ENCODE results near the gene UBR4.

Gene UBR4

GRCh38 chr1:19038732-19039131, 171.3 kb downstream of the UBR4 start:
- no peak for TF ChIP-seq CTCF (IDR thresholded peaks at IDR 0.05; ENCODE audit: low read depth, low read length, missing control alignments)
- in situ Hi-C loops (cut with HindIII; ENCODE audit: low sequenced_read_pairs) = no loop called here

DNA sequence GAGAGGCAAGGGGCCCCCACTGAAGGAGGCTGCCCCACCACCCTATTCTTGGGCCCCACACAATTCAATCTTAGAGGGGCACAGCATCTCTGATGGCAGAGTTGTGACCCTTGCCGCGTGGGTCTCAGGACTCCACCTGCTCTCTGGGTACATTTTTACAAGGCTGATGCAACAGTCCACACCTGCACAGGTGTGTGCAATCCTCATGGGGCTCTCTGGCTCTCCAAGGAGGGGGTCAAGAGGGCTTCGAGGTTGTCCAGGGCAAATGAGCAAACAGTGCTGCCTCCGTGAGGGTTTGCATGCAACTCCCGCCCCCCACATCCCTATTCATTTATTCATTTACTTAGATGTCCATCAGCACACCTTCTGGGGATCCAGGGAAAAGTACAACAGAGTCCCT, 172.0 kb downstream of the UBR4 start:
- in situ Hi-C loops (cut with HindIII; ENCODE audit: low sequenced_read_pairs) = no loop called here
- DNase-seq (ENCODE audit: low read depth) = no peak

More at GRCh38 chr1:19038732-19039131, 171.3 kb downstream of the UBR4 start:
- DNase-seq (ENCODE audit: low read depth) = no peak
- no peak overlapping the region for H3K4me3 ChIP-seq (ENCODE audit: low read depth, low read length)

GRCh38 chr1:19037659-19038058, 172.4 kb downstream of the UBR4 start:
- TF ChIP-seq CTCF (IDR thresholded peaks at IDR 0.05; ENCODE audit: low read depth, low read length, missing control alignments) = no peak
- in situ Hi-C loops (cut with HindIII; ENCODE audit: low sequenced_read_pairs) = no loop called here
- H3K4me3 ChIP-seq (ENCODE audit: low read depth, low read length) = no peak overlapping the region
- DNase-seq (ENCODE audit: low read depth) = no peak

More for the DNA sequence above, 172.0 kb downstream of the UBR4 start:
- no peak for TF ChIP-seq CTCF (IDR thresholded peaks at IDR 0.05; ENCODE audit: low read depth, low read length, missing control alignments)
- H3K4me3 ChIP-seq (ENCODE audit: low read depth, low read length) = no peak overlapping the region

GRCh38 chr1:19036813-19037605, 173.1 kb downstream of the UBR4 start:
- TF ChIP-seq CTCF (IDR thresholded peaks at IDR 0.05; ENCODE audit: low read depth, low read length, missing control alignments) = no peak
- in situ Hi-C loops (cut with HindIII; ENCODE audit: low sequenced_read_pairs) = no loop called here
- no peak overlapping the region for H3K4me3 ChIP-seq (ENCODE audit: low read depth, low read length)
- DNase-seq (ENCODE audit: low read depth) = no peak

- in situ Hi-C loops (cut with HindIII; ENCODE audit: low sequenced_read_pairs) = no loop called here
- no peak for TF ChIP-seq CTCF (IDR thresholded peaks at IDR 0.05; ENCODE audit: low read depth, low read length, missing control alignments)
These were observed 173.8 kb downstream of the UBR4 start for GRCh38 chr1:19036041-19036812.

GRCh38 chr1:19035377-19036040, 174.6 kb downstream of the UBR4 start:
- H3K4me3 ChIP-seq (ENCODE audit: low read depth, low read length) = no peak overlapping the region
- in situ Hi-C loops (cut with HindIII; ENCODE audit: low sequenced_read_pairs) = no loop called here
- no peak for DNase-seq (ENCODE audit: low read depth)

More at GRCh38 chr1:19036041-19036812, 173.8 kb downstream of the UBR4 start:
- no peak overlapping the region for H3K4me3 ChIP-seq (ENCODE audit: low read depth, low read length)
- DNase-seq (ENCODE audit: low read depth) = no peak

More at GRCh38 chr1:19035377-19036040, 174.6 kb downstream of the UBR4 start:
- no peak for TF ChIP-seq CTCF (IDR thresholded peaks at IDR 0.05; ENCODE audit: low read depth, low read length, missing control alignments)
